ENCODE measurements around the gene GRID2.
"Not testable (repeated sequence)": the region's sequence is repeated elsewhere in the genome, so short reads cannot be mapped to it uniquely, and the experiment has no call there.

The GRID2 gene
- total RNA-seq, result 0 to 0.06 reads per million in 2 experiments

DNA sequence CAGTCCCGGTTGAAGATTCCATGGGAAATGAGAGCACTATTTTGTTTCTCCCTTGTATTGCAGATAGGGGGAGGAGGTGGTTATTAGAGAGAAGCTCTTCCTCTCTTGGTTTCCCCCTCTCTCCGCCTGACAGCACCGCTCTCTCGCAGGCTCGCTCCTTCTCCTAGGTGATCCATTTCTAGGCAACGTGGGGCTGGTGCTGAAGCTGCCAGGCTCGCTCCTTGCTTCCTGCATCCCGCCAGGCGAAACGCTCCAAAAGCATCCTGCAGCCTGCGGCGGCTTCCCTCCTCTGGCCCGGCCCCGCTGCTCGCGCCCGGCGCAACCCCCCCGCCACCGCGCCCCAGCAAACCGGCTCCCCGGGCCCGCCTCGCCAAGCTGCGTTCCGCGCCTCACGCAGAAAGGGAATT lies at the start of gene GRID2:
TSS of gene GRID2 (plus strand) at position 346 of the 407 bp plus-strand sequence.
- DNase-seq (ENCODE audit: low read depth), result no peak

DNA sequence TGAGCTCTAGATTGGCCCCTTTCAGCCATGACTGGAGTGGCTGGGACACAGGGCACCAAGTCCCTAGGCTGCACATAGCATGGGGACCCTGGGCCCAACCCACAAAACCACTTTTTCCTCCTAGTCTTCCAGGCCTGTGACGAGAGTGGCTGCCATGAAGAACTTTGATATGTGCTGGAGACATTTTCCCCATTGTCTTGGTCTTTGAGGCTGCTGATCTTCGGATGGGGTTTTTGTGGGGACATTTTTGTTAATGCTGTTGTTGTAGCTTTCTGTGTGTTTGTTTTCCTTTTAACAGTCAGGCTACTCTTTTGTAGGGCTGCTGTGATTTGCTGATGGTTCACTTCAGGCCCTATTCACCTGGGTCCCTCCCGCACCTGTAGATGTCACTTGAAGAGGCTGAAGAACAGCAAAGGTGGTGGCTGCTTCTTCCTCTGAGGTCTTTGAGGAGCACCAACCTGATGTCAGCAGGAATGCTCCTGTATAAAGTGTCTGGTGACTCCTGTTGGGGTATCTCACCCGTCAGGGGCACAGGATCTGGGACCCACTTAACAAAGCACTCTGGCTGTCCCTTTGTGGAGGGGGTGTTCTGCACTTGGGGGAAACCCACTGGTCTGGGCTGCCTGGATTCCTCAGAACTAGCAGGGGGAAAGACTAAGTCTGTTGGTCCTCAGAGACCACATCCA lies 49.6 kb upstream of the GRID2 start:
- no peak for DNase-seq (ENCODE audit: low read depth)

DNA sequence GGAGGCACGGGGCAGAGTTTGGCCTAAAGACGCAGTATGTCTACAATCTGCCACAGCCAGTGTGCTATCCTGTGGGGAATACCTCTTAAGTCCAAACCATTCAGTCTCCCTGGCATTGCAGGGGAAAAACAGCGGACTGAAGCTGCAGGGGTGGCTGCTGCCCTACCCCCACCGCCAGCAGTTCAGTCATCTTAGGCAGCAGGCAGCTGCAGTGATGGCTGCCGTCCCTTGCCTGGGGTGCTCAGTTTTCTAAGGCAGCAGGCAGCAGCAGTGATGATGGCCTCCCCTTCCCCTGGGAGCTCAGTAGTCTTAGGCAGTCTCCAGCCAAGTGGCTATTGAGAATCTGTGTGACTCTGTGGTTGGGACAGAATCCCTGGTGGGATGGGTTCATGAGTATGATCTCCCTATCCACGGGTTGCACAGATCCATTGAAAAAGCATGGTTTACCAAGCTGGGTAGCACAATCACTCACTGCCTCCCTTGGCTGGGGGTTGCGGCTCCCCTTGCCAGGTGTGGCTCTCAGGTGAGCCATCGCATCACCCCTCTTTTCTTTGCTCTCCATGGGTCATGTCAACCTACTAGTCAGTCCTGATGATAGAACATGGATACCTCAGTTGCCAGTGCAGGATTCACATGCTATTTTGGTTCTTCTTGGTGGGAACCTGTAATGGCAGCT lies 48.9 kb upstream of the GRID2 start:
- DNase-seq (ENCODE audit: low read depth), result no peak

DNA sequence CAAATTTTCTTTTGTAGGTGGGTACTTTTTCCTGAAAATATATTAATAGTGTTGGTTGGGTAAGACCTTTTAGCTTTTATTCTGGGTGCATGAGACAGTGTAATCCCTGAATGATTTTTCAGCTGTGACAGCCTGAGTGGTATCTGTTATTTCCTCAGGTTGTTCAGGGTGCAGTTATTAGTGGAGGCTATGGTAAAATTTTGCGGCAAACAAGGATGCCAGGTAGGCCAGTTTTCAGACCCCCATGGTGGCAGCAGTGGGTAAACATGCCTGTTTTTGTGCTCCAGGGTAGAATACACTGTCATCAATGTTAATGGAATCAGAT lies 47.9 kb upstream of the GRID2 start:
- DNase-seq (ENCODE audit: low read depth), result no peak

DNA sequence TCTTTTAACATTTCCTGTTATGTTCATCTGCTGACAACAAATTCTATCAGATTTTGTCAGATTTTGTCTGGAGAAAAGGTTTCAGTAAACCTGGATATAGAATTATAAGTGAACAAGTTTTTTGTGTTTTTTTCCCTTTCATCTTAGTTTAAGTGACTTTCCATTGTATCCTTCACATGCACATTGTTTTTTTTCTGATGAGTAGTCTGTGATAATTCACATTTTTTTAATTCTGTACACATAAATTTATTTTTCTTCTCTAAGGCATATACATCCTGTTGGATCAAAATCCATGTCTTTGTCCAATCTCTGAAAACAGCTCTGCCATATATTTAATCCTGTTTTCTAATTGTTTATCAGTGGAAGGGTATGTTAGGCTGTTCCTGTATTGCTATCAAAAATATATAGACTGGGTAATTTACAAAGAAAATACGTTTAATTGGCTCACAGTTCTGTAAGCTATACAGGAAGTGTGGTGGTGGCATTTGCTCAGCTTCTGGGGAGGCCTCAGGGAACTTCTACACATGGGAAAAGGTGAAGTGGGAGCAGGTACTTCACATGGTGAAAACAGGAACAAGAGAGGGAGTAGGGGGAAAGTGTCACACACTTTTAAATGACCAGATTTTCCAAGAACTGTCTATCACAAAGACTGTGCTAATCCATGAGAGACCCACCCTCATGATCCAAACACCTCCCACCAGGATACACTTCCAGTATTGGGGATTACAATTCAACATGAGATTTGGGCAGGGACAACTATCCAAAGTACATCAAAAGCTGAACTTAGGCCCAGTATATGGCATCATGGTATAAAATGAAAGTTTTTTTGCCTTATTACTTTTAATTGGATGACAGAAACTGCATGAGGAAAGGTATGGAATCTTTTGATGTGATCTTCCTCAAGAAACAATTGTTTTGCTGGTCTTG lies 45.6 kb upstream of the GRID2 start:
- no peak for DNase-seq (ENCODE audit: low read depth)

DNA sequence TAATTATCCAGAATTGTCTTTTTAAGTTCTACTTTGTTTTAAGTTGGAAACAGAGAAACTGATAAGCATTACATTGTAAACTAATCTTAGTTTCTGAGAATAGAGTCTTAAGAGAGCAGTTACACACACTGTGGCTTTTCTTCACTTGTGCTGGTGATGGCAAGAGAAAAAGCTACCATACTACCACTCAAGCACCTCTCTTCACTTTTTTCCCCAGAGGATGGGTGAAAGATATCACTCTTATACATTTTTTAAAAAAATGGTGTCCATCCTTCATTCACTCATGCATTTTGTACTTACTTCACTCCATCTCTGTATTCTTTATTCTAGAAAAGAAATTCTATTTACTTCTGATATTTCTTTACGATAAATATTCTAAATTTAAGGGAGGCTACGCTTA lies 42.5 kb upstream of the GRID2 start:
- no peak for DNase-seq (ENCODE audit: low read depth)

DNA sequence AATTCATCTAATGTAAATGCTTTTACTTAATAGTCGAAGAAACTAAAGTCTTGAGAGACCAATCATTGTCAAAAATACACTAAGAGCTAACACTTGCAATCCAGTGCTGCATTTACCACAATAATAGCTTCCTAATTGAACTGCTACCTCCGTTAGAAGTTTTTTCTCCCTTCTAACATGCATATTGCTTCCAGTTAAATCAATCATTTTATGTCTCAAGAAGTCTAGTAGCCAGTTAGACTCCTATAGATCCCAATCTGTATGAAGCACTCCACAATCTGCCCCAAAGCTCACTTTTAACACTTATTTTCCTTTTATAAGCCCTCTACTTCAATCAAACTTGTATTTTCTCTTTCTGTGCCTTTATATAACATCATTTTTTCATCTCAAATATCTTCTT lies 41.4 kb upstream of the GRID2 start:
- DNase-seq (ENCODE audit: low read depth), result no peak

DNA sequence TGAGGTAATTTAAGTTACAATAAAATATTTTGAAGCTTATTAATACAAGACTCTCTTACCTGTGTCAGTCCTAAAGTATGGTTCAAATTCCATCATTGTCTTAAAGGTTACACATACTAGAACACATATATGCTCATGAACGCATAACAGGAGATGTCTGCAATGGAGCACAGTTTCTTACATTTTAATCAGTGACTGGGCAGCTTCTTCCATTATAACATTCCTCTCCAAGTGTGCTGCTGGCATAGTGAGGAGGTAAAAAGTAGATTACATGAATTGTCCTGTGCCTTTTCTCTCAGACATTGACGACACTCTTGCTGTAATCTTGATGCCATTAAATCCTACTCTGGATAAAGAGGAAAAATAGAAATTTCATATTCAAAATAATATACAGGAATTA lies 40.8 kb upstream of the GRID2 start:
- no peak for DNase-seq (ENCODE audit: low read depth)

DNA sequence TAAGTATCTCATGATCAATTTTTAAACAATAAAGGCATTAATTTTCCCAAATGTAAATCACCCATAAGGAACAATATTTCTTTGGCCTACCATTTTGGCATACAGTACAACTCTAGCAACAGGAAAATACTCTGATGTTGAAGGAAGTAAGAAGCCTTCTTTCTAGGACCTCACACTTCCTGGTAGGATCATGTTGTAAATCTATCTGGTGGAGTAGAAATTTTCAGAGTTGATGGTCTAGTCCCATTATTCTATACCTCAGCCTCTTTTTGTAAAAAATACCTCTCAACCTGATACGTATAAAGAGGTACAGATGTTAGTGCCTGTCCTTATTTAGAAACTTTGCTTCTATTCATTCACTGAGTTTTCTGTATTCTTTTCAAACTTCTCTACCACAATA lies 40.2 kb upstream of the GRID2 start:
- DNase-seq (ENCODE audit: low read depth), result no peak

DNA sequence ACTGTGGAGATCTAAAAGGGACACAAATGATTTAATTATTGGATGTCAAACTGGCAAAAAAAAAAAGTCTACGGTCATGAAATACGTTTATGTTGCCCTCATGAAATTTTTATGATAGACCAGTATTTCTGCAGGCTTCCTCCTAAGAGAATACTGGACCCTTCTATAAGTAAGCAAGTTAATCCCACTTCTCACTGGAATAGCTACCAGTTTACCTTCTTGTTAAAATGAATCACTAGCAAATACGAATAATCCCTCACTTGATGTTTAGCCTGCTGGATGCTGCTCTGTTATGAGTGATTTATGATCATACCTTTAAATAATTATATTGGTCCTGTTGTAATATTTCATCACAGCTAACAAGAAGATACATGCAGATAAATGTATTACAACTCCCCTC lies 39.6 kb upstream of the GRID2 start:
- no peak for DNase-seq (ENCODE audit: low read depth)

DNA sequence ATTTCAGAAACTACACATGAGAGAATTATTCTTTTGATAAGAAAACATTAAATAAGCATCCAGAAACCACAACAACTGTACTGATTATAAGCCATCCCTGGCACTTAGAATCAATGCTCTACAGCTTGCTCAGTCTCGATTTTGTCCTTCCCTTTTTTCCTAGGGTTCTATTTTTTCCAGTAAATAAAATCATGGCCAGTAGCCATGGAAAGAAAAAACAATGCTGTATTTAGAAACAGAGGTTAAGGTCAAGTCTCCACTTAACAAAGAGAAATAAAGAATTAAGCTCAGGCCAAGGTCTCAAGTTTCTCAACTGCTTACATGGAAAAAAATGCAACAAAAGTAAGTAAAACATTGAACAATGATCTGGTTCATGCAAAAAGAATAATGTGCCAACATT lies 38.7 kb upstream of the GRID2 start:
- no peak for DNase-seq (ENCODE audit: low read depth)

DNA sequence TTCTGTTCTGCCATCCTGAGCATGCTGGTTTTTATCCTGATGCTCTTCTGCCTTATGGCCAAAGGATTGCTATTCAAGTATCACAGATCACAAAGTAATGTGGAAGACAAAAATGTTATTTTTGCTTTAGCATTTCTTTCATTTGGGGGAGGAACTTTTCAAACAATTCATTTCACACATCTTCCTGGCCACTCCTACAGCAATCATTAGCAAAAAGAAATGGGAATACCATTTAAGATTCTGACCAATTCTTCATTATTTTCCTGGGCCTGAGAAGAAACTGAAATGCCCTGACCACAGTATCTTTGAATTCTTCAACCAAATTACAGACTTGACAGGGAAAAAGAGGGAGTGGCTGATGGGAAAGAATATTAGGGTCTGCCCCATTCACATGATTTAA lies 38.0 kb upstream of the GRID2 start:
- no peak for DNase-seq (ENCODE audit: low read depth)

DNA sequence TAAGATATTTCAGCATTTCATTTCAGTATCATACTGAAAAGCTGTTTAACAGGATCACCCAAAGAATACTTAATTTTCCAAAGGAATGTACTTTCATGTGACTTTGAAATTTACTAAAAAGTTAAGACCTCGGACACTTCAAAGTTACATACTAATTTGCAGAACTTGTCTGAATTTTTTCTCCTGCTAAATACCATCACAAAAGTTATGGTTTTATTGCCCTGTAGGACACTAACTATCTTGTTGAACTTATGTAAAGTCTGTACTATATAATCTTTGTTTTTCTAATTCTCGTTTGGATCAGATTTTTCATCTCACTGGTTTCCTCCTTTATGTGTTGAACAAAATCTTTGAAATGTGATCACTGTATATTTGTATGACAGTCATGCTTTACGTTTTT lies 37.2 kb upstream of the GRID2 start:
- no peak for DNase-seq (ENCODE audit: low read depth)

DNA sequence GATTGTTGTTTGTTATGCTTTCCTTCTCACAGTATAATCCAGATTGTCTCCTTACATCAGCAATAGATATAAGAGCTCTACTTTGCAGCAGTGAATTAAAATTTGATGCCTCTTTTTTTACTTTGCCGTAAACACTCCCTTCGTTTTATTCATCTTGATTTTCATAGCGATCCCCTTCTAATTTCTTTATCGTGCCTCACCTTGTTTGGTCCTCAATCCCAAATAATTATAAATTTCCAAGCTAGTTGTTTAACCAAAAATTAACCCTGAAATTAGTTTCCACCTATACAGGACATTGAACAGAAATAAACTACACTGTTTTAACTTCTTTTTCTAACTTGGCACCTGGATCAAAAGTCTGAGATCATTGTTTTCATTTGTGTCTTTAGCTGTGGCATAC lies 35.1 kb upstream of the GRID2 start:
- no peak for DNase-seq (ENCODE audit: low read depth)

DNA sequence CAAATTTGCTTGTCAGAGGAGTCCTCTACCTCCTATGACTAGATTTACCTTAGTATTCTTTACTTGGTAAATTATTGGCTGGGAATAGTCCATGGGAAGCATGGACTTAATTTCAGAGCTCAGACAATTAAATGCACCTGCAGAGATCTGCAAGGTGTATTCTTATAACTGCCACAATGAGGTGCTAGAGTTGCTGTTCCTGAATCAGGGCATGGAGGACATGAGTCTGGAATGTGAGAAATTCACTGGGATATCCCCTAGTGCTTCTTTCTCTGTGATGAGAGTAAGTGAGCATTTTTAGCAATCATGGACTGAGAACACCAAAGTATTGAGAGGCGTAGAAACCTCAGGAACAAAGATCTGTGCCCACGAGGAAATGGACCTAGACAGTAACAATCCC lies 32.9 kb upstream of the GRID2 start:
- DNase-seq (ENCODE audit: low read depth), result no peak

DNA sequence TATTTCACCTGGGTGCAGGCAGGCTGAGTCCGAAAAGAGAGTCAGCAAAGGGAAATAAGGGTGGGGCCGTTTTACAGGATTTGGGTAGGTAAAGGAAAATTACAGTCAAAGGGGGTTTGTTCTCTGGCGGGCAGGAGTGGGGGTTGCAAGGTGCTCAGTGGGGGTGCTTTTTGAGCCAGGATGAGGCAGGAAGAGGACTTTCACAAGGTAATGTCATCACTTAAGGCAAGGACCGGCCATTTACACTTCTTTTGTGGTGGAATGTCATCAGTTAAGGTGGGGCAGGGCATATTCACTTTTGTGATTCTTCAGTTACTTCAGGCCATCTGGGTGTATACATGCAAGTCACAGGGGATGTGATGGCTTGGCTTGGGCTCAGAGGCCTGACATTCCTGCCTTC lies 32.2 kb upstream of the GRID2 start:
- not testable (repeated sequence) for DNase-seq (ENCODE audit: low read depth)

DNA sequence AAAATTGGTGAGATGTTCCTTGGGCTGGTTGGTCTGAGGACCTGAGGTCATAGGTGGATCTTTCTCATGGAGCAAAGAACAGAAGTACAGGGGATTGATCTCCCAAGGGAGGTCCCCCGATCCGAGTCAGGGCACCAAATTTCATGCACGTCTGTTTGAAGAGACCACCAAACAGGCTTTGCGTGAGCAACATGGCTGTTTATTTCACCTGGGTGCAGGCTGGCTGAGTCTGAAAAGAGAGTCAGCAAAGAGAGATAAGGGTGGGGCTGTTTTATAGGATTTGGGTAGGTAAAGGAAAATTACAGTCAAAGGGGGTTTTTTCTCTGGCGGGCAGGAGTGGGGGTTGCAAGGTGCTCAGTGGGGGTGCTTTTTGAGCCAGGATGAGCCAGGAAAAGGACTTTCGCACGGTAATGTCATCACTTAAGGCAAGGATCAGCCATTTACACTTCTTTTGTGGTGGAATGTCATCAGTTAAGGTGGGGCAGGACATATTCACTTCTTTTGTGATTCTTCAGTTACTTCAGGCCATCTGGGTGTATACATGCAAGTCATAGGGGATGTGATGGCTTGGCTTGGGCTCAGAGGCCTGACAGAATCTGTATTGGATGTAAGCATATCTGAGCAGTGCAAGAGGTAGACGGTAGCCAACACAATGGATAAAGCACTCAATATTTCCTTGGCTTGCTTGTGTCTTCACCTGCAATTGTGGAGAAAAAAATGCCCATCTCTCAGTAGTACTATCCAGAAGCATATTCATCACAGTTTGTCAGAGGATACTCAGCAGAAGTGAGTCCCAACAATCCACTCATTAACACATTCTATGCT lies 26.5 kb upstream of the GRID2 start:
- DNase-seq (ENCODE audit: low read depth), result not testable (repeated sequence)

DNA sequence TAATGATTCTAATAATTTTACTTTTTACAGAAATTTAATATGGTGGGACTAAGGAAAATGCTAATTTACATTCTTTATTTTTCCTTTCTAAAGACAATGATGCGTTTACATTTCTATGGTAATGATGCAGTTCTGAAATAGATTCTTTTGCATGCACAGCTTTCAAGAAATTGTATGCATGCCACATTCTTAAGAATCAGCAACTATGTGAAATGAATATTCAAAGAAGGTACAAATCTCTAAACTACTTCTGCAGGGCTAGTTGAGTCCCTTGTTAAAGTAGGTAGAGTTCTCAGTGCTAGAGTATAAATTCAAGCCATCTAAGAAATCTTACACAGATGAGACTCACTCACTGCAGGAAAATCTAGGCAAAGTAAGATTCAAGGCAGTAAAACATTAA lies 24.5 kb upstream of the GRID2 start:
- DNase-seq (ENCODE audit: low read depth), result no peak

DNA sequence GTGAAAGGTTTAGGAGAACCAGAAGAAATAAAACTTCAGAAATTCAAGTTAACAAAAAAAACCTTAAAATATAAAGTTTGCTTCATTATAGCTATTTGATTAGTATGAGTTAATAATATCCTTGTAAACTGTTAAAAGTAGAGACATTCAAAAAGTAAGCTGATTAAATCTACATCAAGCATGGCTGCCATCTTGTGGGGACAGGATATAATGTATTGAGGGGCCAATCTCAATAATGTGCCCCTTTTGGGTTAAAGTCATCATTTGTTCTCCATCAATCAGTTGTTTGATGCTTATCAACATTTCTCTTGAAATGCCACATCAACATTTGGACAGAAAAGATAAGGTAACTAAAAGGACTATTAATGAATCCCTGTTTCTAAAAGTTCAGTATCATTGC lies 4.6 kb upstream of the GRID2 start:
- no peak for DNase-seq (ENCODE audit: low read depth)

DNA sequence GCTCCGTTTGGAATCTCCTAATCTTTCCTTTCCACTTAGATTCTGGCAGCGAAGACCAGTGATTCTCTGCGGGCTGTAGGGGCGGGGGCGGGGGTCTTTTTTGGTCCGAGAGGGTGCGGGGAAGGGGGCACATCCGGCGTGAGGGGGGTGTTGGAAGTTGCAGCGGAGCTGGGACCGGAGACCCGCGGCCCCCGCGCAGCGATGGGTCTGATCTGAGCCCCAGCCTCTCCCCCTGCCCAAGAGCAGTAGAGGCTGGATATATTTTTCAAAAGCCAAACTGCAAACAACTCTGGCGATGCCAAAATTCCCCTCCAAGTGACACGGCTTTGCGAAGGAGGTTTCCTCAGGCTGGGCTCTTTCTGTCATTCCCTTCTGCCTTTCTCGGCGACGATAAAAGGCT lies 355 bp downstream of the GRID2 start:
- no peak for DNase-seq (ENCODE audit: low read depth)

DNA sequence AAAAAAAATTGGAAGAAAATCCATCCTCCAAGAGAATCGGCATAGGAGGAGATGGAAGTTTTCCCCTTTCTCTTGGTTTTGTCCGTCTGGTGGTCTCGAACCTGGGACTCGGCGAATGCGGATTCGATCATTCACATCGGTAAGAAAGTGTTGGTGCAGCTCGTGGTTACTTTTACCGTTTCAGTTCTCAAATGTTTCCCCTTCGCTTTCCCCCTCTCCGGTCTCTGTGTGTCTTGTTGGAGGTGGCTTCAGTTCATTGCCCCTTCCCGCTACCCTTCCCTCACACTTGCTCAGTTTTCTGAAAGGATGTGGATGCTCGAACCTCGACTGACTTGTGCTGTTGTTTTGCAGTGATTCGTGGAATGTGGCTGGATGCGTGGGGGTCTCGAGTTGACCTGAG lies 840 bp downstream of the GRID2 start:
- DNase-seq (ENCODE audit: low read depth), result no peak
